ENCODE measurements around the gene DEXI.
A peak's percentile ranks its signal among the peaks of the same experiment; 100 is the strongest.

Gene DEXI

DNA sequence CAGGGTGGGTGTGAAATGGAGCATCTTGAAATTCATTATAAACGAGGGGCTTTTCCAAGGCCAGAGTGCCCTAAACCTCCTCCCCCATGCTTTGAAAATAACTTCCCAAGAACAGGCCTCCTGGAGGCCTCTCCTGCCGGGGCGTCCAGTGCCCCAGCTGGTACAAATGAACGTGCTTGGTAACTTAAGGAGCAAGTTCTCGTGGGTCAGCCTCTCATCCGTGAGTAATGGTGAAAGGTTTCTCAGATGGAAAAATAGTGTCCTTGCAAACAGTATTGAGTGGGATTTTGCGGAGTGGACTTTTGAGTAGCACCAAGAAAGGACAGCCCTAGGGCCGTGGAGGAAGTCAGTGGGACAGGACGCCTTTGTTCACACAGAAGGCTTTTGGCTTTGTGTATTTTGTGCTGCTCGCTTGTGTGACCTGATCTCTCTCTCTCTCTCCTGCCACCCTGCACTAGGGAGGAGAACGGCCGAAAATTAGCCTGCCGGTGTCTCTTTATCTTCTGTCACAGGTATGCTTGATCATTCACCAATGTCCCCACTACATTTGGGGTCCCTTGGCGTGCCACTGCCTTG lies 36.7 kb upstream of the DEXI start:
- TF ChIP-seq CTCF (IDR thresholded peaks at IDR 0.05; ENCODE audit: low read depth, low read length, missing control alignments) = no peak
- no peak for DNase-seq (ENCODE audit: extremely low read depth, low read depth)
- no peak overlapping the region for H3K4me3 ChIP-seq (replicated peaks; ENCODE audit: low read depth, low read length)

- TF ChIP-seq CTCF (IDR thresholded peaks at IDR 0.05; ENCODE audit: low read depth, low read length, missing control alignments) = no peak
Observed at GRCh38 chr16:10978124-10978523, 35.9 kb upstream of the DEXI start.

DNA sequence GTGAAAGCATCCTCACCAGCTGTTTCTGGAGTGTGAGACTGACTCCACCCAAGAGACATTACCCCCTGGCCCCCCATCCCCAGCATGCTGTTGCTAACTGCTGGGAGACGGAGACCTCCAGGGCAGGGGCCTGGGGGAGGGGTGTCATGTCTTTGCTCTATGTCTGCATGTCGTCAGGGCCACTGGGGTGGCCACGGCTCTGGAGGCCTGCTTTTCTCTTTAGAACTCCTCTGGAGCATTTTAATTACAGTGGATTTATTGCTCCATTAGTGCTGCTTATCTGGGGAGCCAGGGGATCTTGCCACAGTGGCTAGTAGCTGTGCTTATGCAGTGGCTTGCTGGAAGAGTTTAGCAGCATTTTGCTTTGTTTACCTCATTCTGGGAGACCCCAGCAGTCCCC lies 34.4 kb upstream of the DEXI start:
- TF ChIP-seq CTCF (IDR thresholded peaks at IDR 0.05; ENCODE audit: low read depth, low read length, missing control alignments) = no peak
- no peak overlapping the region for H3K4me3 ChIP-seq (replicated peaks; ENCODE audit: low read depth, low read length)
- no peak for DNase-seq (ENCODE audit: extremely low read depth, low read depth)

More at GRCh38 chr16:10978124-10978523, 35.9 kb upstream of the DEXI start:
- no peak overlapping the region for H3K4me3 ChIP-seq (replicated peaks; ENCODE audit: low read depth, low read length)
- no peak for DNase-seq (ENCODE audit: extremely low read depth, low read depth)

DNA sequence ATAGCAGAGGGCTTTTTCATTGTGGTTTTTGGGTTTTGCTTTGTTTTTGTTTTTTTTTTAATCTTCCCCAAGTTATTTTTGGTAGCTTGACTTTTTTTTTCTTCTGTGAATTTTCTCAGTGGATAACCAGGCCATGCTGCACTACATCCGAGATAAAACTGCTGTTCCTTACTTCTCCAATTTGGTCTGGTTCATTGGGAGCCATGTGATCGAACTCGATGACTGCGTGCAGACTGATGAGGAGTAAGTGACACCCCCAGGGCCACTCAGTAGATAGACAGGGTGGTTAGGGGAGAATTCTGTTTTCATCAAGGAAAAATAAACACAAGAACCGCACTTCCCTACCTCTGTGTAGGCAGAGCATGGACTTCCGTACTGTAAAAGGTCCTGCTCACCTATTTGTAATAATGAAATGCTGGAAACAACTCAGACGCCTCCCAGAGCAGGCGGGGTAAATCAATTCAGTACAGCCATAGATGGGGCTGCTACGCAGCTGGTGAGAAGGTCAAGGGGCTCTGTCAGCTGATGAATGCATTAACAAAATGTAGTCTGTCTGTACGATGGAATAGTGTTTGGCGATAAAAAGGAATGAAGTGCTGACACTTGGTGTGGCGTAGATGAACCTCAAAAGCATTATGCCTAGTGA lies 30.7 kb upstream of the DEXI start:
- TF ChIP-seq CTCF (IDR thresholded peaks at IDR 0.05; ENCODE audit: low read depth, low read length, missing control alignments) = no peak
- no peak for DNase-seq (ENCODE audit: extremely low read depth, low read depth)
- no peak overlapping the region for H3K4me3 ChIP-seq (replicated peaks; ENCODE audit: low read depth, low read length)

DNA sequence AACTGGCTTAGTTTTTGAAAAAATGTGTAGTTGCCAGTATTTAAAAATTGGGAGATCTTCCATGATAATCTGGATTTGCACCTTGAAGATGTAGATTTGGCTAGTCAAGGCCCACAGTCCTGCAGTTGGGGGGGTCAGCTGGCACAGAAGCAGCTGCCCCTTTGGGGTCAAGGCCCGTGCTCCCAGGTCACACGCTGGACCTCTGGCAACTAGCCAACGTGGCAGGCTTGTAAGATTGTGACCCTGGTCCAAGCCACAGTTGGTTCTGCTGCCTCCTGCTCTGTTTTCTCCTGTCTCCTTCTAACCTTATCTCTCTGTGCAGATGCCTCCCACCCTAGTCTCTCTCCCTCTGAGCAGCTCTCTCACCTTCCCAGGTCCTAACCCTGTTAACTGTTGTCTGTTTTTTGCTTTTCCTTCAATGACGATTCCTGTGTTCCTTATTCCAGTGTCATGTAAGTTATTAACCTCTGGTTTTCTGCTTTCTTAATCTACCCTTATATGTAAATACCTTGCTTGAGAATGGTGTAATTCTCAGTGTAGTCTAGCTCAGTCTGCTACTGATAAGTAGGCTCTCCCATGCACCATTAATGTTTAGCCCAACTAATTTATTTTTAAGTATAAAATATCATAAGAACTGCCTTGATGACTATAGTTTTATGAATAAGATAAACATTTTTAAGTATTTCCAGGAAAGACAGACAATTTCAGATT lies 30.0 kb upstream of the DEXI start:
- TF ChIP-seq CTCF (IDR thresholded peaks at IDR 0.05; ENCODE audit: low read depth, low read length, missing control alignments) = no peak
- no peak for DNase-seq (ENCODE audit: extremely low read depth, low read depth)

GRCh38 chr16:10971560-10971961 lies 29.3 kb upstream of the DEXI start:
- DNase-seq (ENCODE audit: extremely low read depth, low read depth) = peak; percentile 92
- TF ChIP-seq CTCF (IDR thresholded peaks at IDR 0.05; ENCODE audit: low read depth, low read length, missing control alignments) = peak; percentile 56

More for the DNA sequence above, 30.0 kb upstream of the DEXI start:
- H3K4me3 ChIP-seq (replicated peaks; ENCODE audit: low read depth, low read length) = no peak overlapping the region

More at GRCh38 chr16:10971560-10971961, 29.3 kb upstream of the DEXI start:
- no peak overlapping the region for H3K4me3 ChIP-seq (replicated peaks; ENCODE audit: low read depth, low read length)
